Measurements from ENCODE around the gene CNIH1.

DNA sequence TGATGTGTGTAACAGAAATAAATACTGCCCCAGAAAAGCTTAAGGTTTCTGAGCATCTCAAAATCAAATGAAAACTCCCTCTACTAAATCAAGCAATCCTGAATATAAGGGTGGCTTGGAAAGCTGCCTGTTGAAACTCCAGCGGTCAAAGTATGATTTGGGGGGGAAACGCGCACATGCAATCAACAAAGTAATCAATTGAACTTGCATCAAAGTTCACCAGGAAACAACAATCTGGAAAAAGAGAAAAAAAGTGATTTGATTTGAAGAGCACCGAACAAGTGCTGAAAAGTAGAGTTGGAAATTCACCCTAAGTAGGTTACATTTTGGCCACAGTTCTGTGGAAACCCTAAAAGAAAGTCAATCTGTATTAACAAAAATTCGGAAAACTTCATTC, 700 bp downstream of the CNIH1 start:
- TF ChIP-seq TAF1 (IDR thresholded peaks at IDR 0.05; ENCODE audit: low read depth, low read length) (no peak), POLR2AphosphoS5 (IDR thresholded peaks at IDR 0.05; ENCODE audit: low read depth, low read length) (no peak), POLR2A (IDR thresholded peaks at IDR 0.05; ENCODE audit: low read depth, low read length) (no peak), PAX5 (IDR thresholded peaks at IDR 0.05; ENCODE audit: insufficient read depth, low read length, severe bottlenecking) (no peak), SPI1 (IDR thresholded peaks at IDR 0.05; ENCODE audit: low read depth, low read length) (no peak)

All from GM12891 (cell line).